ENCODE measurements around the gene GIMAP1.
A peak's percentile ranks its signal among the peaks of the same experiment; 100 is the strongest.

GIMAP1 gene

DNA sequence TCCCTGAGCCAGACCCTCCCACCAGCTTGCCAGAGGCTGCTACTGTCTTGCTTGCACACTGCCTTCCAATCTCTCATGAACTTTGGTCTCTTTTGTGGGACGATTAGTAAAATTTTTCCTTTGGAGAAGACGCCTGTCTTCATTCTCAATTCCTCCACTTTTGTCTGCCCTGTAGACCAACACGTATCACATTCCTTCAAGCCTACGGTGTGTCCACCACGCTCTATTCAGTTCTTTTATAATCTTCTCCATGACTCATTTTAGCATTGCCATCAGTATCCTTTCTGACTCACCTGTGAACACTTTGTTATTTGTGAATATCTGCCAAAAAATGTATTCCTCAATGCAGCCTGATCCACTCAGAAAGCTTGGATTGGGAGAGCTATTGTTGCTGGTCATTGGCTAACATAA is 22.2 kb downstream of the GIMAP1 start:
- DNase-seq (ENCODE audit: insufficient read length) (no peak), FAIRE-seq (no peak)
- no peak for TF ChIP-seq POLR2AphosphoS5 (IDR thresholded peaks at IDR 0.05; ENCODE audit: low read depth, low read length)

DNA sequence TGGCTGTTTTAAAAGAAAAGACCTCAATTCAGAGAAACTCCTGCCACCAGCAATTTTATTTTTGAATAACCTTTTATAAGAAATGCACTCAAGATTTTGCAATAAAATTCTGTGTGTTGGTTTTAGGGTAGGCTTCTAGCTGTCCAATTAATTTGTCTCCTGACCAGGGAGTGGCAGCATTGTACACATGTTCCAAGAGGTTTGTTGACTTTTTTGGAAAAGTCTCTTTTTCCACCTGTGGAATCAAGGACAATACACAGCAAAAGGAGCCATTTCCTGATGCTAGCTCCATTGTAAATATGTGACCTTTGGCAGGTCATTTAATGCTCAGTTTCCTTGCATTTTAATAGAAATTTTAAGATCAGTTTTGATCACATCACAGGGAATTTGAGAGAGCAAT is 22.6 kb downstream of the GIMAP1 start:
- DNase-seq (ENCODE audit: insufficient read length), result no peak
- FAIRE-seq, result no peak
- TF ChIP-seq POLR2A (IDR thresholded peaks at IDR 0.05; ENCODE audit: low read depth, low read length), result no peak
- no peak for TF ChIP-seq POLR2AphosphoS5 (IDR thresholded peaks at IDR 0.05; ENCODE audit: low read depth, low read length)
- no peak for TF ChIP-seq TAF1 (IDR thresholded peaks at IDR 0.05; ENCODE audit: borderline replicate concordance, low read depth, low read length)

DNA sequence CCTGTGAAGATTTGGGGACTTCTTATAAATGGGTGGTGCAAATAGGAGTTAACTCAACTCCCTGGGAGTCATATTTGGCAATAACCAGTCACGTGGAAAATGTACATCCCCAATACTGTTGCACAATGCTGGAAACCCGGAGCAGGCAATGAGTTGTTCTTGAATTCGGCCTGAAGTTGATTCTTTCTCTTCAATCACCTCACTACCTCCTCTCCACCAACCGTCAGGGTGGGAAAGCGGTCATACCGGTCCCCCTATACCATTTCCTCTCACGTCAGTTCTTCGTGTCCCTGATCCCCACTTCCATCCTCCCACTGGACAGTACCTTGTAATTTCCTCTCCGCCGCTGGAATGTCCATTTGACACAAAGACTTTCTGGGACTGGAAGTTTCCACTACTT is 23.6 kb downstream of the GIMAP1 start:
- DNase-seq (ENCODE audit: insufficient read length) (no peak), FAIRE-seq (no peak)
- no peak for TF ChIP-seq TAF1 (IDR thresholded peaks at IDR 0.05; ENCODE audit: borderline replicate concordance, low read depth, low read length)
- TF ChIP-seq POLR2A (IDR thresholded peaks at IDR 0.05; ENCODE audit: low read depth, low read length), result no peak
- no peak for TF ChIP-seq POLR2AphosphoS5 (IDR thresholded peaks at IDR 0.05; ENCODE audit: low read depth, low read length)

DNA sequence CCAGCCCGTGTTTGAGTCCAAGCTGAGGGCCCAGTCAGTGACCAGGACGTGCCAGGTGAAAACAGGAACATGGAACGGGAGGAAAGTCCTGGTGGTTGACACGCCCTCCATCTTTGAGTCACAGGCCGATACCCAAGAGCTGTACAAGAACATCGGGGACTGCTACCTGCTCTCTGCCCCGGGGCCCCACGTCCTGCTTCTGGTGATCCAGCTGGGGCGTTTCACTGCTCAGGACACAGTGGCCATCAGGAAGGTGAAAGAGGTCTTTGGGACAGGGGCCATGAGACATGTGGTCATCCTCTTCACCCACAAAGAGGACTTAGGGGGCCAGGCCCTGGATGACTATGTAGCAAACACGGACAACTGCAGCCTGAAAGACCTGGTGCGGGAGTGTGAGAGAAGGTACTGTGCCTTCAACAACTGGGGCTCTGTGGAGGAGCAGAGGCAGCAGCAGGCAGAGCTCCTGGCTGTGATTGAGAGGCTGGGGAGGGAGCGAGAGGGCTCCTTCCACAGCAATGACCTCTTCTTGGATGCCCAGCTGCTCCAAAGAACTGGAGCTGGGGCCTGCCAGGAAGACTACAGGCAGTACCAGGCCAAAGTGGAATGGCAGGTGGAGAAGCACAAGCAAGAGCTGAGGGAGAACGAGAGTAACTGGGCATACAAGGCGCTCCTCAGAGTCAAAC is 26.0 kb downstream of the GIMAP1 start:
- TF ChIP-seq POLR2A (IDR thresholded peaks at IDR 0.05; ENCODE audit: low read depth, low read length), result no peak; the same call in 1 of the 2 replicates
- FAIRE-seq (peak; percentile 17), DNase-seq (ENCODE audit: insufficient read length) (no peak)

DNA sequence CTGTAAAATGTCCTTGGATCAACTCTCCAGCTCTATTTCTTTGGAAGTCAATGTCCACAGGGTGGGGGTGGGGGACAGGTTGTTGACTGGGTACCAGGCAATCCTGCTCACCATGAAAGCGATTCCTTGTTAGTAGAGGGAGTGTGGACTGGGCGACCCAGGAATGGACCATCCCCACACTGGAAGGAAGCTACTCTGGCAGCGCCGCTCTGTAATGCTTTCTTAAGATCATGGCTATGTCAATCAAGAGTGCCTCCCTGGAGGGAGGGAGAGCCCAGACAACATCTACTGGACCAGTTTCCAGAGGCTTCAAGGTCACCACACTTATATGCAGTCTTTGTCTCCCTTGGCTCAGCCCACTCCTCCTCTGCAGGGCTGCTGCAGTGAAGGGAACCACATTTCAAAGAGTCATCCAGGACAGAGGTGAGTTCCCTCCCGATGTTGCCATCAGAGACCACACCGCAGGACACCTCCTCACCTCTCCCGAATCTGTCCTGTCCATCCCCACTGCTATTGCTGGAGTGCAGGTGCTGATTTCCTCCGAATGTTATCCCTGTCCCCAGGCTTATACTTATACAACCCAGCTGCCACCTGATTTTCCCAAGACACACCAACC is 27.7 kb downstream of the GIMAP1 start:
- TF ChIP-seq POLR2A (IDR thresholded peaks at IDR 0.05; ENCODE audit: low read depth, low read length), result peak; percentile 53; the same call in 1 of the 2 replicates
- TF ChIP-seq TAF1 (IDR thresholded peaks at IDR 0.05; ENCODE audit: borderline replicate concordance, low read depth, low read length), result no peak
- peak; percentile 37; the same call in 1 of the 2 replicates for TF ChIP-seq POLR2AphosphoS5 (IDR thresholded peaks at IDR 0.05; ENCODE audit: low read depth, low read length)
- FAIRE-seq (no peak), DNase-seq (ENCODE audit: insufficient read length) (no peak)

DNA sequence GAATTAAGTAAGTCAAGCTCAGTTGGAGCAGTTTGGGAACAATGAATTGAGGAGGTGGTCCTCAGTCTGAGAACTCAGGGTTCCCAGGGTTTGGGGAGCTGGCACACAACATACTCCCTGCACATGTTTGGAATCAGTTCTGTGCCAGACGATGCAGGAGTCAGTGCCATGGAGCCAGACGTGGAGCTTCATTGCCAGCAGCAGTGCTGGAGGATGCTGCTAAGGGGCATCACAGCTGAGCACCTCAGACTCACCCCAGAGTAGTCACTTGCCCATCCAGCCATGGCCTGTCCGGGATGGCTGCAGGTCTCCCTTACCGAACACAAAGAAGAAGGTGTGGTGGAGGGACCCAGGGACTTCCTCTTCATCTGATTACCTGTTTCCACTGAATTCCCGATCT is 28.7 kb downstream of the GIMAP1 start:
- FAIRE-seq (no peak), DNase-seq (ENCODE audit: insufficient read length) (no peak)
- TF ChIP-seq POLR2A (IDR thresholded peaks at IDR 0.05; ENCODE audit: low read depth, low read length) (0 out of 2 replicates have a peak, but pooled peaks have one; percentile 27), POLR2AphosphoS5 (IDR thresholded peaks at IDR 0.05; ENCODE audit: low read depth, low read length) (0 out of 2 replicates have a peak, but pooled peaks have one; percentile 20), TAF1 (IDR thresholded peaks at IDR 0.05; ENCODE audit: borderline replicate concordance, low read depth, low read length) (no peak)

DNA sequence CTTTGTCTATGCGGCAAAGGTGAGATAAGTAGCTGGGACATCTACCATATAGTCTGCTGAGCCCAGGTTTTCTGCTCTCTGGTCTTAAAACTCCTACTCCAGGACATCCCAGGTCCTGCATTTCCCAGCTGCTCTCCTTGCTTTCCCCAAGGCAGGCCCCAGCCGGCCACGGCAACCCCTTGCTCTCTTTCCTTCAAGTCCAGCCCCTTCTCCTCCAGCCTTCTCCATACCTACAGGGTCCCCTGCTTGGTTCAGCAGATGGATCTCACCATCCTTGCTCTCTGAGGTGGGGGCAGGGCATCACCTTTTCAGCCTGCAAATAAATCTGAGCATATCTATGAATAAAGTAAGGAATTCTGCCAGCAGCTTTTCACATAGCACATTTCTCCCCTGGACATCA is 29.5 kb downstream of the GIMAP1 start:
- TF ChIP-seq TAF1 (IDR thresholded peaks at IDR 0.05; ENCODE audit: borderline replicate concordance, low read depth, low read length) (no peak), POLR2A (IDR thresholded peaks at IDR 0.05; ENCODE audit: low read depth, low read length) (no peak), POLR2AphosphoS5 (IDR thresholded peaks at IDR 0.05; ENCODE audit: low read depth, low read length) (no peak)
- no peak for DNase-seq (ENCODE audit: insufficient read length)
- no peak for FAIRE-seq

DNA sequence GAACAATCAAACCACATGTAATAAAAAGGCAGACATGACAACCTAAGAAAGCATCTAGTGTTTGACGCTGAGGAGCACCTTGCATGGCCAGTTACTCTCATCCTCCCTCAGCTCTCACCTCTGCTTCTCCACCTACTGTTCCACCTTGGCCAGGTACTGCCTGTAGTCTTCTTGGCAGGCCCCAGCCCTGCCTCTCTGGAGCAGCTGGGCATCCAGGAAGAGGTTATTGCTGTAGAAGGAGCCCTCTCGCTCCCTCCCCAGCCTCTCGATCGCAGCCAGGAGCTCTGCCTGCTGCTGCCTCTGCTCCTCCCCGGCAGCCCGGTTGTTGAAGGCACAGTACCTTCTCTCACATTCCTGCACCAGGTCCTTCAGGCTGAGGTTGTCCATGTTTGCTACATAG is 30.5 kb downstream of the GIMAP1 start:
- DNase-seq (ENCODE audit: insufficient read length), result no peak
- FAIRE-seq, result peak; percentile 61
- TF ChIP-seq TAF1 (IDR thresholded peaks at IDR 0.05; ENCODE audit: borderline replicate concordance, low read depth, low read length), result no peak
- no peak for TF ChIP-seq POLR2A (IDR thresholded peaks at IDR 0.05; ENCODE audit: low read depth, low read length)
- TF ChIP-seq POLR2AphosphoS5 (IDR thresholded peaks at IDR 0.05; ENCODE audit: low read depth, low read length), result no peak

DNA sequence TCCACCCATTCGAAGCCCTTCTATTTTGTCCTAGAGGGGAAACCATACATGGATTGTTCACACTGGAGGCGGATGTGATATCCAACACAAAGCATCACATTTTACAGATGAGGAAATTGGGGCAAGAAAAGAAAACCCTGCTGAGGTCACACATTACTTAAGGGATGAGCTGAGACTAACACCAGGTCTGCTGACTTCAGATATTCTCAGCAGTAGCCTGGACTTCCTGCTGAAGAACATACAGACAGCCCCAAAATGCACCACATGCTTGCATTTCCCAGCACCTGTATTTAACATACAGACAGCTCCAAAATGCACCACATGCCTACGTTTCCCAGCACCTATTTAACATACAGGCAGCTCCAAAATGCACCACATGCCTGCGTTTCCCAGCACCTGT is 32.0 kb downstream of the GIMAP1 start:
- FAIRE-seq, result no peak
- TF ChIP-seq TAF1 (IDR thresholded peaks at IDR 0.05; ENCODE audit: borderline replicate concordance, low read depth, low read length), result no peak
- no peak for TF ChIP-seq POLR2AphosphoS5 (IDR thresholded peaks at IDR 0.05; ENCODE audit: low read depth, low read length)
- TF ChIP-seq POLR2A (IDR thresholded peaks at IDR 0.05; ENCODE audit: low read depth, low read length), result no peak
- DNase-seq (ENCODE audit: insufficient read length), result no peak

DNA sequence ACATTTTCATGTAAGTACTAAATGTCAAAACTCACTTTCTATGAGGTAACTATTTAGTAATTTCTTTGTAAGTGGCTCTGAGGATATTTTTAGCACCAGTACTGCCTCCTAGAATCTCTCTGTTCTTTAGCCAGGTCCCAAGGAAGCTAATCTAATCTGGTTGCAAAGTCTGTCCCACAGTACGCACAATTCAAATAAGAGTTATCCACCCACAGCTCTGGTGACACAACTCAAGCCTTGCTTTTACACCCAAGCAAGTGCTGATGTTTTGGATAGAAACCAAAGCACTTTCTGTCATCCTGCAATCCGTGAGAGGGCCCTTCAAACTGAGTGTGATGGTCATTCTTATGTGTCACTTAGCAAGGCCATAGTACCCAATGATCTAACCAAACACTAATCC is 35.3 kb downstream of the GIMAP1 start:
- FAIRE-seq, result no peak
- TF ChIP-seq POLR2A (IDR thresholded peaks at IDR 0.05; ENCODE audit: low read depth, low read length) (no peak), TAF1 (IDR thresholded peaks at IDR 0.05; ENCODE audit: borderline replicate concordance, low read depth, low read length) (no peak), POLR2AphosphoS5 (IDR thresholded peaks at IDR 0.05; ENCODE audit: low read depth, low read length) (no peak)
- DNase-seq (ENCODE audit: insufficient read length), result no peak

DNA sequence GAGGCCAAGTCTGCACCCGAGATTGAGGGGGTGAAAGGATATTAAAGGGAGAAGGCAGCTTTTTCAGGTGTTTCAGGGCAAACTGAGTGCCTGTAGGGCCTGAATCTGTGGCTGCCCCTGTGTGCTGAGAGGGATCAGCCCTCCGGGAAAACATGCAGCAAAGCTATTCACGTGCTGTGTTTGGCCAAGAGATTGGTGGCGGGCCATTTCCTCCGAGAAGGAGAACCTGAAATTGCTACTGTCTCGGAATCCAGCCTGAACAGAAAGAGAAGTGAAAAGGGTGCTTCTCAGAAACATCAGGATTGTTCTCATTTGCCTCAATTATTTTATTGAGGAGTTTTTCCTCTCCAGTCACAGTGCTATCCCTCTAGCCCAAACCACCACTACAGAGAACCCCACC is 36.8 kb downstream of the GIMAP1 start:
- no peak for FAIRE-seq
- TF ChIP-seq POLR2AphosphoS5 (IDR thresholded peaks at IDR 0.05; ENCODE audit: low read depth, low read length), result no peak
- TF ChIP-seq POLR2A (IDR thresholded peaks at IDR 0.05; ENCODE audit: low read depth, low read length), result no peak
- TF ChIP-seq TAF1 (IDR thresholded peaks at IDR 0.05; ENCODE audit: borderline replicate concordance, low read depth, low read length), result no peak
- DNase-seq (ENCODE audit: insufficient read length), result no peak

DNA sequence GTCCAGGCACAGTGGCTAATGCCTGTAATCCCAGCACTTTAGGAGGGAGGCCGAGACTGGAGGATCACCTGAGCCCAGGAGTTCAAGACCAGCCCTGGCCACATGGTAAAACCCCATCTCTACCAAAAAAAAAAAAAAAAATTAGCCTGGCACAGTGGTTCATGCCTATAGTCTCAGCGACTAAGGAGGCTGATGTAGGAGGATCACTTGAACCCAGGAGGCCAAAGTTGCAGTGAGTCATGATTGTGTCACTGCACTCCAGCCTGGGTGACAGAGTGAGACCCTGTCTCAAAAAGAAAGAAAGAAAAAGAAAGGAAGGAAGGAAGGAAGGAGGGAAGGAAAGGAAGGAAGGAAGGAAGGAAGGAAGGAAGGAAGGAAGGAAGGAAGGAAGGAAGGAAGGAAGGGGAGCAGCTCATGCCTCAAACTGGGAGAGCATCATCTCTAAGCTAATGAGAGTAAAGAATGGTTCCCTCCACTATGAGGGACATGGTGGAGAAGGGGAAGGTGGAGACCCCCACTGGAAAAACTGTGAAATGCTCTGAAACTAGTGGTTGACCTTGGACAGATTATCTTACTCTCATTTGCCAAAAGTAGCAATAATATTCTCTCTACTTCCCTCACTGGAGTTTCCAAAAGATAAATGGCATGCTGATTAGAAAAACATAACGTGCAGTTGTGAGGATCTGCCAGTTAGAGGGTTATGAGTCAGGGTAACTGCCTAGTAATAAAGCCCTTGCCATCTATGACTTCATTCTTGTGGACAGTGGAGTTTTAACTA is 37.6 kb downstream of the GIMAP1 start:
- FAIRE-seq (peak; percentile 53), DNase-seq (ENCODE audit: insufficient read length) (no peak)
- TF ChIP-seq POLR2AphosphoS5 (IDR thresholded peaks at IDR 0.05; ENCODE audit: low read depth, low read length), result no peak
- TF ChIP-seq TAF1 (IDR thresholded peaks at IDR 0.05; ENCODE audit: borderline replicate concordance, low read depth, low read length), result no peak
- TF ChIP-seq POLR2A (IDR thresholded peaks at IDR 0.05; ENCODE audit: low read depth, low read length), result no peak

Measured in GM12892 (cell line).